Measurements from ENCODE around the gene RBM48.
"Not testable (repeated sequence)": the region's sequence is repeated elsewhere in the genome, so short reads cannot be mapped to it uniquely, and the experiment has no call there.

Gene RBM48

GRCh38 chr7:92545116-92545515 is 16.5 kb downstream of the RBM48 start:
- not testable (repeated sequence) for DNase-seq

DNA sequence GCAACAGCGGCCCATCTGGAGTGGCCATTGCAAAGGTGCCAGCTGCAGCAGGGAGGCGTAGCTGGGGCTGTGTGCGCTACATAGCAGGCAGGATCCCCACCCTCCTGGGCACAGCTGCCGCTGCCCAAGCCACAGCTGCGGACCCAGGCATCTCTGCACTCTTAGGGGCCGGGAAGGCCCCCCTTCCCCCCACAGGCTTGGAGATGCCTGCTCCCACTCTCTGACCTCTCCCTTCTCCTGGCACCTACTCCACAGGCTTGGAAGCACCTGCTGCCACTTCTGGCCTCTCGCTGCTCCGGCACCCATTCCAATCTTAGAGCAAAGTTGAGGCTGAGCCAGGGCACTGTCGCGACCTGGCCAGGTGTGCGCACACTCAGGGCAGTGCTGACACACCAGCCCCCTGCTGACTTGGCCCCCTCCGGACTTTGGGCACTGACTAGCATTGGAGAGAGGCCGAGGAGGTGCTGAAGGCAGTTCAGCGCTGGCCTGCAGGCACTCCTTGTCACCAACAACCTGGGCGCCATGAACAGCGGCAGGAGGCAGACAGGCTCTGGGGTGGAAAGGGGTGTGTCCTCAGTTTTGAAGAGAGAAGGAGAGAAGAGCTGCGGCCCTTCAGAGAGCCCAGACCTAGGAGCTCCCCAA is 18.4 kb downstream of the RBM48 start:
- DNase-seq, result no peak

DNA sequence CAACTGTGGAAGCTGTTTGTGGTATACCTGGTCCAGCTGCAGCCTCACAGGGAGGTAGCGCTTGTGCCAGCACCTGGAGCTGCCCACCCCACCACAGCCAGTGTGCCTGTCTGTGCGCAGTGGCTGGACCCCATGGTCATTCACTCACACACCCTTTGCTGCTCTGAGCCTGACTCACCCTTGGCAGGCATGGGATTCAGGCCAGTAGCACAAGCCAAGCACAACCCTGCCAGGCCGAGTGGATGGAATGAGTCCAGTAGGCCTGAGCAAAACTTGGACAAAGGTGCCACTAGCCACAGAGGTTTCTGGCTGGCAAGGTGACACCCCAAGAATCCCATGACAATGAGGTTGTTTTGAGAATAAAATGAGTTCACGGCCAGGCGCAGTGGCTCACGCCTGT is 19.0 kb downstream of the RBM48 start:
- no peak for DNase-seq

- DNase-seq, result no peak
Measured at GRCh38 chr7:92550194-92550593, 21.6 kb downstream of the RBM48 start.

DNA sequence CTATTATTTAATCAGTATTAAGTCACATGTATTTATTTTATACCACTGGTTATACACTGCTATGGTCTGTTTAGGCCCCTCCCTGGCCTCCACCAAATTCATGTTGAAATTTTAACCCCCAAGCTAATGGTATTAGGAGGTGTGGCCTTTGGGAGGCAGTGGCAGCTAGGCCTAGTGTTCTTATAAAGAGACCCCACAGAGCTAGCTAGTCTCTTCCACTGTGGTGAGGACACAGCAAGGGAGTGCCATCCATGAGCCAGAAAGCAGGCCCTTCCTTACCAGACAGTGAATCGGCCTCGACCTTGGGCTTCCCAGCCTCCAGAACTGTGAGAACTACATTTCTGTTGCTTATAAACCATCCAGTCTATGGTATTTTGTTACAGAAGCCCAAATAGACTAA is 28.7 kb downstream of the RBM48 start:
- no peak for DNase-seq

DNA sequence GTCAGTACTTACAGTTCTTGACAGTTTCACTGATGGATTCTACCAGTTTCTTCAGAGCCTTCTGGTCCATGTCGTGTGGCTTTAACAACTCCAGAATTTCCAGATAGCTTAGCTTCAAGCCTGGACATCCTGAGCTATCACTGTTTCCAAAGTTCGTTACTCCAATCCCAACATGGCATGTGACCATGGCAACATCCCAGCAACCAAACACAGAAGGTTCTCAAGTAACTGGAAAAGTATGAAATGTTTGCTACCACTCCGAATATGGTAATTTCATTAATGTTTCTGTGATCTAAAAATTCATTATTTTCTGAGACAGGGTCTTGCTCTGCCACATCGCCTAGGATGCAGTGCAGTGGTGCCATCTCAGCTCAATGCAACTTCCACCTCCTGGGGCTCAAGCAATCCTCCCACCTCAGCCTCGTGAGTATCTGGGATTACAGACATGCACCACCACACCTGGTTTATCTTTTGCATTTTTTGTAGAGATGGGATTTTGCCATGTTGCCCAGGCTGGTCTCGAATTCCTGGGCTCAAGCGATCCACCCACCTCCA is 29.3 kb downstream of the RBM48 start:
- no peak for DNase-seq

DNA sequence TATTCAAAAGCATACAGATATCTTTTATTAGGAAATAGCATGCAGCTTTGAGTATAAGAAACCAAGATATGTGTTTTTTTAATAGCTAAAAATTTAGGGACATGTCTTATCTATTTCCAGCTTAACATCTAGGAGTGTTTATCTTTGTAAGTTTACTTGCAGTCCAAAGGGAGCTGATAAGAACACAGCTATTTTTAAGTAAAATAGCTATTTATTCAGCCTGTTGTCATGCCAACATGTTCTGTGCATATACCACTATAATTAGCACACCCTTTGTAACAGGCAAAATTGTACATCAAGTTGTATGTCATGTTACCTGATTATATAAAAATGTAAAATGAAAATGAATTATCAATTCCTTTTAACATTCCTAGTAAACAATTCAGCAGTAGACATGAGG is 32.0 kb downstream of the RBM48 start:
- DNase-seq, result no peak

DNA sequence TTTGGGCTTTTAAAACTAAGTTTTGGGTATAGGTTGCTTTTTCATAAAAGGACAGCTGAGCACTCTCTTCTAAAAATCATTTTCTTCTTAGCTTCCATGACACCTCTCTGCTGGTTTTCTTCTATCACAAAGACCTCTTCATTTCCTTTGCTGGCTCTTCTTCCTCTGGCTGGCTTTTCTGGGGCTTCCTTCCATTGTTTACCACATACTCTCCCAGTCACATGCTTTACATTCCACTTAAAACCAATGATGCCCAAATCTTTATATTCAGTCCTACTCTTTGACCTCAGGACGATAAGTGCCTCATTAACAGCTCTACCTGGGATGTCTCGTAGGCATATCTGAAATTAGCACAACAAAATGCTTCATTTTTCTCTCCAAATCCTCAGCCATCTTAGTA is 34.8 kb downstream of the RBM48 start:
- no peak for DNase-seq

DNA sequence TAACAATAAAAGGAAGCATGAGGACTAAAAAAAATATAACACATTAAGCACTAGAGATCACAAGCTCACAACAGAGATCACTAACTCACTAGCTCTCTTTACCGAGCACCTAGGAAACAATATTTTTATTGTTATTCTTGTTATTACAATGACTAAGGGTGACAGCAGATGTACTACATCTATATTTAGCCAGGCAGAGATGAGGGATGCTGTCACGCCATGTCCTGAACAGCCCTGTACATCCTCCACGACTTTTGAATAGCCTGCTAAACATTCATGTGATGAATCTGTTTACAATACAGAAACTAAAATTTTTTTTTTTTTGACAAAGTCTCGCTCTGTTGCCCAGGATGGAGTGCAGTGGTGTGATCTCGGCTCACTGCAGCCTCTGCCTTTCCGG is 38.9 kb downstream of the RBM48 start:
- DNase-seq, result no peak

GRCh38 chr7:92569137-92569536 is 40.5 kb downstream of the RBM48 start:
- no peak for DNase-seq

- DNase-seq, result no peak
Measured at GRCh38 chr7:92576296-92576695, 47.7 kb downstream of the RBM48 start.

GRCh38 chr7:92582948-92583347 is 54.4 kb downstream of the RBM48 start:
- DNase-seq, result no peak

DNA sequence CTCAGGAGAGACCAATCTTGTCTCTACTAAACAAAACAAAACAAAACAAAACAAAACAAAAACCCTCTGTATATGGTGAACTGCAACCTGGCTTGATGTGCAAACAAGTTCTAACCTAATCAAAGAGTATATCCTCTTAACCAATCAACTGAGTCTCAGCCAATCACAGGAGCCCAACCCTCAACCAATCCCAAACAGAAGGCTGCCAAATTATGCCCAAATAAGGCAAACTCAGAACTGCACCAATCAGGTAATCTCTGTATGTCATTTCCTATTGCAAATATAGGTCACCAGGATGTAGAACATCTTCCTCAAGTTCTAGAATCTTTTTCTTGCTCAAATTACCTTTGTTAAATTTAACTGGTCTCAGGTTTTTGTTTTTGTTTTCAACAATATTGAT is 56.4 kb downstream of the RBM48 start:
- no peak for DNase-seq

DNA sequence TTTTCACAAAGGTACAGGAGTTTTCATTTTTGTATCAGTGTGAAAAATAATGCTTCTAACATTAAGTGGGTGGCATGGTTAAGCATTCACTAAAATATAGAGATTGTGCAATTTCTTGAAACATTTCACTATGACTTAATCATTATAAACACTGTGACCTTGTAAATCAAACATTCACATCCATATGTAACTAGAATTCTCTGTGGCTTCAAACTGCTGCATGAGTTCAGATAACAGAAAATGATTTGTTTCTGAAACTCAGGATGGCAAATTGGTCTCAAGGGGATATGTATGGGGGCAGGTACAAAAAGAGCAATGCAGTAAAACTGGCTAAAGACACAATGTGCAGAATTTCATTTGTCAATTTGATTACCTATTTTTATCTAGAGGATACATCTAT is 57.8 kb downstream of the RBM48 start:
- peak in 2 of 4 experiments; percentile 16 to 25 for DNase-seq

DNA sequence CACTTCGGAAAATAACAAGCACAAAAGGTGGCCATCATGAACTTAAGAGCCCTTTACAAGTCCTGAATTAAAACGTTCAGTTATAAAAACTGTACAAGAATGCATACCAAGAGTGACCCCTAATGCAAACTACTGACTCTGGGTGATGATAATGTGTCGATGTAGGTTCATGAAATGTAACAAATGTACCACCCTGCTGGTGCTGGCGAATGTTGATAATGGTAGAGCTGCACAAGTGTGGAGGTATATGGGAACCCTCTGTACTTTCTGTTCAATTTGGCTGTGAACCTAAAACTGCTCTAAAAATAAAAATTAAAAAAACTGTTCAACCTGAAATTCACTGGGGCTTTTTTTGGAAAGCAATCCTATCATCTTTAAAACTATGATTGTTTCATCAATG is 58.2 kb downstream of the RBM48 start:
- no peak for DNase-seq
